ENCODE measurements around the gene PRKCA. TPM values are rescaled to one million over a fixed set of nuclear protein-coding genes. Genes with fewer than 3 reads are reported as not detected.

The PRKCA gene
- total and polyA plus RNA-seq, 2 experiments from 2014 or later: 6.4 to 35.4 TPM

DNA sequence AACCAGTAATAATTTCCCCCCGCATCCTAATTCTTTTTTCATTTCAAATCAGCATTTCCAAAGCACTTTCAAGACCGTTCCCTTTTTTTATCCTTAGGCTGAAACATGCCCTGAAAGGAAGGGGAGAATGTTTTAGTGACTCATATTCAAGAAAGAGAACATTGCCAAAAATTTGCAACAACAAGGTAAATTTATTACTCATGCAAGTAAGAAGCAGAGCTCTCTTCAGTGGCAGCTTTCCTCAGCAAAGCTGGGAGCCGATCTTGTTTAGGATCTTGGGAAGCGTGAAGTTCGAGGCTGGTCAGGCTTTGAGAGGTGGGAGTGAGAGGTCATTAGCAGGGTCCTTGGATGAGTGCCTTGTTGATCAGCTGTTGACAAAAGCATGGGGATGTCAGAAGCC is 129.5 kb downstream of the PRKCA start:
- Mint-ChIP-seq H3K27ac (no peak overlapping the region), H3K4me3 (no peak overlapping the region), H3K4me1 (peaks cover 17% of the 10 kb centered on the region), H3K9me3 (no peaks in the 10 kb centered on the region; the same call in 2 of the 3 replicates), H3K27me3 (ENCODE audit: insufficient read depth, low read depth, poor library complexity) (no peaks in the 10 kb centered on the region), H3K36me3 (ENCODE audit: low read depth) (no peaks in the 10 kb centered on the region)
- H3K27me3 ChIP-seq (ENCODE audit: insufficient read depth): no peaks in the 10 kb centered on the region
- H4K20me1 ChIP-seq (replicated peaks; ENCODE audit: insufficient read depth): no peaks in the 10 kb centered on the region
- peaks cover 11% of the 10 kb centered on the region for H3K79me2 ChIP-seq (replicated peaks; ENCODE audit: insufficient read depth)
- H3K4me3 ChIP-seq: no peak overlapping the region
- DNase-seq (ENCODE audit: low spot score) (no peak), ATAC-seq (no peak)
- H3K9me2 ChIP-seq (ENCODE audit: insufficient read depth): peaks cover 7% of the 10 kb centered on the region; the same call in 1 of the 2 replicates
- H3F3A ChIP-seq (replicated peaks; ENCODE audit: low read depth): no peaks in the 10 kb centered on the region
- no peak overlapping the region for H3K27ac ChIP-seq (ENCODE audit: low read depth)
- H3K36me3 ChIP-seq (ENCODE audit: insufficient read depth): no peaks in the 10 kb centered on the region
- H3K4me2 ChIP-seq: no peak overlapping the region
- H2AFZ ChIP-seq: no peak overlapping the region
- TF ChIP-seq EZH2phosphoT487 (IDR thresholded peaks at IDR 0.05; ENCODE audit: unreplicated experiment) (no peak), REST (IDR thresholded peaks at IDR 0.05; ENCODE audit: unreplicated experiment) (no peak), STAT1 (IDR thresholded peaks at IDR 0.05; ENCODE audit: unreplicated experiment) (no peak), ZNF331 (CRISPR knock-in tag; IDR thresholded peaks at IDR 0.05; ENCODE audit: low read depth) (no peak), ETS1 (IDR thresholded peaks at IDR 0.05) (no peak)
- H3K4me1 ChIP-seq (ENCODE audit: insufficient read depth): peaks cover 6% of the 10 kb centered on the region

GRCh38 chr17:66432411-66432957 is 130.1 kb downstream of the PRKCA start:
- Histone ChIP-seq H2AFZ (no peak overlapping the region), H4K20me1 (replicated peaks; ENCODE audit: insufficient read depth) (no peaks in the 10 kb centered on the region), H3K9me2 (ENCODE audit: insufficient read depth) (peaks cover 7% of the 10 kb centered on the region; the same call in 1 of the 2 replicates), H3K27ac (ENCODE audit: low read depth) (no peak overlapping the region), H3F3A (replicated peaks; ENCODE audit: low read depth) (no peaks in the 10 kb centered on the region), H3K36me3 (ENCODE audit: insufficient read depth) (no peaks in the 10 kb centered on the region), H3K4me1 (ENCODE audit: insufficient read depth) (peaks cover 11% of the 10 kb centered on the region), H3K4me2 (no peak overlapping the region), H3K27me3 (ENCODE audit: insufficient read depth) (no peaks in the 10 kb centered on the region), H3K79me2 (replicated peaks; ENCODE audit: insufficient read depth) (peaks cover 6% of the 10 kb centered on the region; the same call in 1 of the 2 replicates), H3K4me3 (no peak overlapping the region)
- H3K9me3 Mint-ChIP-seq: no peaks in the 10 kb centered on the region; the same call in 2 of the 3 replicates
- no peaks in the 10 kb centered on the region for H3K36me3 Mint-ChIP-seq (ENCODE audit: low read depth)
- no peak for DNase-seq (ENCODE audit: low spot score)
- H3K27me3 Mint-ChIP-seq (ENCODE audit: insufficient read depth, low read depth, poor library complexity): no peaks in the 10 kb centered on the region
- no peak for ATAC-seq
- peaks cover 17% of the 10 kb centered on the region for H3K4me1 Mint-ChIP-seq
- H3K4me3 Mint-ChIP-seq: no peak overlapping the region
- H3K27ac Mint-ChIP-seq: no peak overlapping the region
- TF ChIP-seq NANOG (IDR thresholded peaks at IDR 0.05; ENCODE audit: borderline replicate concordance) (no peak), ETS1 (IDR thresholded peaks at IDR 0.05) (no peak), STAT1 (IDR thresholded peaks at IDR 0.05; ENCODE audit: unreplicated experiment) (no peak), ZNF462 (CRISPR knock-in tag; IDR thresholded peaks at IDR 0.05) (no peak), POLR2AphosphoS5 (IDR thresholded peaks at IDR 0.05; ENCODE audit: low read depth) (no peak), CREB1 (CRISPR knock-in tag; IDR thresholded peaks at IDR 0.05; ENCODE audit: low read depth) (no peak)
